ENCODE results near the gene CPM.
"Not testable (repeated sequence)": the region's sequence is repeated elsewhere in the genome, so short reads cannot be mapped to it uniquely, and the experiment has no call there.

The CPM gene

GRCh38 chr12:68806488-68807237 is 126.3 kb downstream of the CPM start:
- DNase-seq (ENCODE audit: low read depth), result no peak

GRCh38 chr12:68805592-68806120 is 127.3 kb downstream of the CPM start:
- DNase-seq (ENCODE audit: low read depth), result no peak

GRCh38 chr12:68804657-68805591 is 128.0 kb downstream of the CPM start:
- DNase-seq (ENCODE audit: low read depth), result no peak

- no peak for DNase-seq (ENCODE audit: low read depth)
These were observed 128.9 kb downstream of the CPM start for GRCh38 chr12:68803948-68804656.

- peak; percentile 94 for DNase-seq (ENCODE audit: low read depth)
These were observed 129.9 kb downstream of the CPM start for GRCh38 chr12:68802911-68803651.

GRCh38 chr12:68802372-68802745 is 130.6 kb downstream of the CPM start:
- not testable (repeated sequence) for DNase-seq (ENCODE audit: low read depth)
